Stimulated activated CD8-positive, alpha-beta memory T cell treated with anti-CD3 and anti-CD28 coated beads, Interleukin-12 subunit alpha, Interleukin-12 subunit beta, amount 100 ng/mL, for 24 hours (primary cell): ENCODE data around the gene ZBED4.

Experiments
- DNase-seq: peaks from one replicate; pipeline ENCODE4 v3.0.0-alpha.2; 2020; ENCODE audit errors: extremely low read depth

The ZBED4 gene

DNA sequence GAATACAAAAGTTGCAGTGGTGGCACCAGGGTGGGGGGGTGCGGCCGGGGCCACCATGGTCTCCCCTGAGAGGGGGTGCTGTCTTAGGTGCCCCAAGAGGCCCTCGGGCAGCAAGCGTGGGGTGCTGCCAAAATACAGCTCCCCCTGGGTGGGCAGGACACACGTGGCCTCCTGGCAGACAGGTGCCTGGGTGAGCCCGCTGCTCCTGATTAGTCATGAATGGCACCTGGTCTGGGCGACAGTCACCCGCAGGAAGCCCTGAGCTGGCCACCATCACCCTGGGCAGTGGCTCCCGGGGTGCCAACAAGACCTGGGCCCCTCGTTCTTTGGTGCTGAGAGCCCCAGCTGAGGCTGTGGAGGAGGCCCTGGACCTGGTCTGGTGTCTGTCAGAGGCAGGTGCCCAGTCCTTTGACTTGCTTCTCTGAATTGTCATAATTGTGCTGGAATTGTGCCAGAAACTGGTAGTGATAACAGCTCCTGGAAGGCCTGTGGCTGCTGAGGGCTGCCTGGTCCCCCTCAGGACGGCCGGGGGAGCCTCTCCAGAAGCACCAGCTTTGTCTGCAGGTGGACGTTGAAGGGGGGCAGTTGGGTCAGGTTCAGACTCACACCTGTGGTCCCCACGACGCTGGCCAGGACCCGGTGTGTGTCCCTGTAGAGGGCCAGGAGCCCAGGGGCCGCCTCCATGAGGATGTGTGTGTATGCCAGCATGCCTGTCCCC lies 49.8 kb downstream of the ZBED4 start:
- DNase-seq: no peak

DNA sequence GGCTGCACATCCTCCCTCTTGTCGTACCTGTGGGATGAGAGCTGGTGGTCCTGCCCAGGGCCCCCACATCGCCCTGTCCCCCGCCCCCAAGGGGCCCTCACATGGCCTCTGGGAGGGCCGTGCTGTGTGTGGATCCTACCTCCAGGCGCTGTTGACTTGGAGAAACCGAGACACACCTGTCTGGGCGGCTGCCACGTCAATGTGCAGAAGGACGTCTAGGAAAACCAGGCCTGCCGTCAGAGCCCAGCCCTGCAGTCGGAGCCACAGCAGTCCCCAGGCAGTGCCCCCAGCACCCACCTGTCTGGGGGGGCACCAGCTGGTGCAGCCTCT lies 50.4 kb downstream of the ZBED4 start:
- DNase-seq: no peak

DNA sequence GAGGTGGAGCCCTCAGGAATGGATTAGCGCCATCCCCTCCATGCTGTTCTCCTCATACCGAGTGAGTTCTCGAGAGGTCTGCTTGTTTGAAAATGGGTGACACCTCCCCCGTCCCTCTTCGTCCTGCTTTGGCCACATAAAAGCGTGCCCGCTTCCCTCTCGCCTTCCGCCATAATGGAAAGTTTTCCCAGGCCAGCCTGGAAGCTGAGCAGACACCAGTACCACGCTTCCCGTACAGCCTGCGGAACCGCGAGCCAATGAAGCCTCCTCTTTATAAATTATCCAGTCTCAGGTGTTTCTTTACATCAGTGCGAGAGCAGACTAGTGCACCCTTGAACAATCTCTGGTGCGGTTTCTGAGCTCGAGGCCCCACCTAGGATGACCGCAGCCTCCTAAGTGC lies 51.8 kb downstream of the ZBED4 start:
- no peak for DNase-seq

DNA sequence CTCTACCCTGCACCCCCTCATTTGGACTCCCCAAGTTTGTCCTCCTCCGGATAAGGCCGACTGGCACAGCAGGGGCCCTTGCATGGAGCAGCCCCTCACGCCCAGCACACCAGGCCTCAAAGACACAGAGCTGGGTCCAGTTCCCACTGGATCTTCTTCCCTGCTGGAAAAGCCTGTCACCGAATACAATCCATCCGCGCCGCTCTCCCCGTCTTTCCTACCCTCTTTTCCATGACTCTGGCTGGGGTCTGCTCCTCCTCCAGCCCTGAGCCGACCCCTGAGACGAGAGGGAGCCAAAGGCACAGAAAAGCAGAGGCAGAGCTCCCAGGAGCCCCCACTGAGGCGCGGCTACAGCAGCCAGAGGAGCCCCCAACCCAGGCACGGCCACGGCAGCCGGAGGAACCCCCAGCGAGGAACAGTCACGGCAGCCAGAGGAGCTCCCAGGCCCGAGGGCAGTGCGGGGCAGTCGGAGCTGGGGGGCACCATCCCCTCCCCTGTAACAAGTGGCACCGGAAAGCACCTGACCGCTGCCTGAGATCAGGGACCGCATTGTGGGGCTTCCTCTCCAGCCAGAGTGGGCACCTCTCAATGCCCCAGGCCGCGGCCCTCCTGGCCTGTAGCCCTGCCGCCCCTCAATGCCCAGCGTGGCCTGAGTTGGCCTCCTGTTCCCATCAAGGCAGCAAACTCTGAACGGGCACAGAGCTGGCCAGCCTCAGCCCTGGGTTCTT lies 52.6 kb downstream of the ZBED4 start:
- no peak for DNase-seq

DNA sequence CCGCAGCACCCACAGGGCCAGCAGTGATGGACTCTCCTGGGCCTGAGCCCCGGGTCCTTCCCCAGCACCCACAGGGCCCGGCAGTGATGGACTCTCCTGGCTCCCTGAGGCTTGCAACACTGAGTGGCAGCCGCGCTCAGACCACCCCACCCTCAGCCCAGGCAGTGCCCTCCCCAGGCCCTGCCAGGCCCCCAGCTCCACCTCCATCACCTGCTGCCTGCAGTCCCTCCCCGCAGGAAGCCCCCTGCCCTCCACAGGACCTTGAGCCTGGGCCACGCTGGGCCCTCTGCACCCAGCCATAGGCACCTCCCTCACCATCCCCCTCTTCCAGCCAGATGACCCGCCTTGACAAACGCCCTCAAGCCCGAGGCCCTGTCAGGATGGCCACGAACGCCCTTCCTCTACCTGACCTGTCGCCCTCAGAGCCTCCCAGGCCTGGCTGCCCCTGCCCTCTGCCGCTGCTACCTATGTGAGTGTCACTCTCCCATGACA lies 53.2 kb downstream of the ZBED4 start:
- no peak for DNase-seq

DNA sequence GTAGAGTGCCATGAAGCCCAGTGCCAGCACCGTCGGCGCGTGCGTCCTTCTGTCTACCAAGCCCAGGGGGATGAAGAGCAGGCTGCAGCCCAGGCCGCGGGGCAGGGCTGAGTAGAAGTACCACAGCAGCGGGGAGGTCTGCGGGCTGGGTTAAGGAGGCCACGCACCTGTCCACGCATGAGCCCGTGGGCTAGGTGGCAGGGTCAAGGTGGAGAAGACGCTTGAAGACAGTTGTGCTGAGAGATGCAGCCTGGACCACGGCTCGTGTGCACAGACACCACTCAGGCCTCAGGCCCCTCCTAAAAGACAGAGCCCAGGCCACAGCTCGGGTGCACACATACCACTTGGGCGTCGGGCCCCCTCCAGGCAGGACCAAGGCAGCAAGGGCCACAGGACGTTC lies 54.2 kb downstream of the ZBED4 start:
- DNase-seq: no peak

DNA sequence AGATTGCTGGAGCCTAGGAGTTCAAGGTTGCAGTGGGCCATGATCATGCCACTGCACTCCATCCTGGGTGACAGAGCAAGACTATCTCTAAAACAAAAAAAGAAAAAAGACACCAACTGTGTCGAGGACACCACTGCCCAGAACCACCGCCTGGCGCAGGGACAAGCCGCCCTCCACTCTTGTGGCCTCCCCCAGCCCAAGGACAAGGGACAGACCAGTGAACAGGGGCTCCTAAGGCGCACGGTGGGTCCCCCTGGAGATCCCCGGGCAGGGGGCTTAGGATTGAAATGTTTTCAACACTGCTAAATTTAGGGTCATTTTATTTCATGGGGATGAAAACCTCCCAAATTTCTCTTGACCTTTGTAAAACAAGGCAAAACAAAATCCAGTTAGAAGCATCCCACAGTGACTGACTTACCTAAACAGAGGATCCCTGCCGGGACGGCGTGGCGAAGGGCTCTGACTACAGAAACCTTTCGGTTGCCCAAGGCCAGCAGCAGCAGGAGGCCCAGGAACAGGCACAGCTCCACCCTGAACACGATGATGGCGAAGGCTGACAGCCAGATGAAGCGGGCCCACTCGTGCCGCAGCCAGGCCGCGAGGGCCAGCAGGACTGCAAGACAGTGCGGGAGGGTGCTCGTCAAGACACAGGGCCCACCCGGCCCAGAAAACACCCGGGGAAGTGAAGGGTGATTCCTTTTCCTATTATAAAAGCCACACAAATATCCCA lies 56.0 kb downstream of the ZBED4 start:
- DNase-seq: no peak

DNA sequence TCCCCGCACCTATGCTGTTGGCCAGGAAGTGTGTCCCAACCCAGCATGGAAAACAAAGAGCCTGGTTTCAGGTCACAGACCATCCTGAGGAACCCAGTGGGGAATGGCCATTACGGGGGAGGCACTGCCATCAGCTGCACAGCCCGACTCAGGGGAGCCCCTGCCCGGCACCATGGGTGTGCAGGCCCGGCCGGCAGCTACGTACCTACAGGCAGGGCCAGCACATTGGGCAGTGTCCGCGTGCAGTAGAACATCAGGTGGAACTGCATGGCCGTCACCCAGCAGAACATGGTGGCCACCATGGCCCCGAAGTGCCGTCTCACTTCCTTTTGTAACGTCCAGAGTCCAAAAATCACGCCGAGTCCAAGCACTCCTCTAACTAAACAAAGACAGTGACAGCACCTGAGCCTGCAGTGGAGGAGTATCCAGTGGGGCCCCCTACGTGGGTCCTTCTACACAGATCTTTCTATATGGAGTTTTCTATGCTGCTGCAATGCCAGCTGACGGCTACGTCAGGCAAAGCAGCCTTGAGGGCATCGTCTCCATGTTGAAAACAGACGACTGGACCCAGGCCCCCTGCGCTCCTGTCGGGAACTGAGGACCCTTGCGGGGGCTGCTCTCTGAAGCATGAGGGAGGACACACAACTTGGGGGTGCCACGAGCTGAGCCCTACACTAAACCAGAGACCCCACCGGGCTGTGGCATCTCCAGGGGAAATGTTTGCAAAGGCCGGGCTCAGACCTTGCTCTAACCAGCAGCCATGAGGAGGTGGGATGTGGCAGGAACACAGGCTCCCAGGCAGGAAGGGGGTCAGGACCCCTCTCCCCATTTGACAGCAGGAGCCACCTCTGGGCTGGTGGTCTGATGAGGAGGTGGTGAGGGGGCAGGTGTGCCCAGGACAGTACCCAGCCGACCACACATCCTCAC lies 56.8 kb downstream of the ZBED4 start:
- DNase-seq: no peak

DNA sequence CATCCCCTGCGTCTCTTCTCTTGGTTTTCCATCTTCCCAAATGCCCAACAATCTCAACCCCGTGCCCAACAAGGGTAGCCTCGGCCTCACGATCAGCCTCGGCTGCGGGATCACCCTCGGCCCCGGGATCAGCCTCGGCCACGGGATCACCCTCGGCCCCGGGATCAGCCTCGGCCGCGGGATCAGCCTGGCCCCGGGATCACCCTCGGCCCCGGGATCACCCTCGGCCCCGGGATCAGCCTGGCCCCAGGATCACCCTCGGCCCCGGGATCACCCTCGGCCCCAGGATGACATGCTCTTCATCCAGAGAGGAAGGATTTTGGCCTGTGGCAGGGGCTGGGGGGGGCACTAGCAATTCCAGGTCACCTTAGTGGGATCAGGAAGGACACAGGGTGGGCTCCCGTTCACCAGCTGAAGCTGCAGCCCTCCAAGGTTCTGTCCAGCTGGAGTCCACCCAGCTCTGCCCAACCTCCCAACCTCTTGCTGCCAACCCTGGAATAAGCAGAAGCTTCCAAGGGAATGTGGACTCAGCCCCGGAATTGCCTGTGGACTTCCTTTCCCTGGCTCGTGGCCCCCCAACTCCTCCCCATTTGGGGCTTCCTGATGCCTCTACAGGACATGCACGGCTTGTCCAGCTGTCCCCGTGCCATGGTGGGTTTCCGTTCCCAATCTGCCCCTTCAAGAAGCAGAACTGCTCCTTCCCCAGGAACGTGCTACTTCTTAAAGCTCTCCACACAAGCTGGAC lies 58.4 kb downstream of the ZBED4 start:
- no peak for DNase-seq

DNA sequence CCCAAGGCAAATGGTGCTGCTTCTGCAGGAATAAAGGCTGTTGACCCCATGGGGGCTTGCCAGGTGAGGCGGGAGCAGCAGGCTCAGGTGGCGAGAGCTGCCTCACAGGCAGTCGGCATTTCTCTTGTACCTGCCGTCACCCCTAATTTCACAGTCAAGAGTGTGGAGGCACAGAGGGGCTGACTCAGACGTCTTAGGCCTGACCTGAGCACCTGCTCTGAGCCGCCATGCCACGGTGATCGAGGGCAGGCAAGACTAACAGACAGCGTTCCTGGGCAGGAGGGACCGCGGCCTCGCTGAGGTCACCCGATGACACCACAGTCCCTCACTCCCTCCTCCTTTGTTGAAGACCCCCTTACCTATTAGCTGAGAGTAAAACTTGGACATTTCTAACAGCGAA lies 59.4 kb downstream of the ZBED4 start:
- no peak for DNase-seq

DNA sequence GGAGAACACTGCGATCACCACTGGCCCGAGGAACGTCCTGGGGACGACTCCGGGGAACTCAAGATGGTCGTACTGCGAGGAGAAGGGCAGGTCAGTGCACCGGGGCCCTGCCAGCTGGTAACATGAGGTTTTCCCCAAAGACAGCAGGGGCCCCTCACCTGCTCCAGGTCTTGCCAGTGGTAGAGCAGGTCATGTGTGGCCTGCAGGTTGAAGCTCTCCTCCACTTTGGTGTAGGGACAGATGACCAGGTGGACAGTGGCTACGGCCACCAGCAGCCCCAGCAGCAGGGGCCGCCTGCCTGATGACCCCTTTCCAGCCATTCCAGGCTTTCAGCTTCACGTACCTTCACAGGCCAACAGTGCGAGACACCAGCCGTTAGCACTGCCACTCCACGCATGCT lies 59.8 kb downstream of the ZBED4 start:
- no peak for DNase-seq

DNA sequence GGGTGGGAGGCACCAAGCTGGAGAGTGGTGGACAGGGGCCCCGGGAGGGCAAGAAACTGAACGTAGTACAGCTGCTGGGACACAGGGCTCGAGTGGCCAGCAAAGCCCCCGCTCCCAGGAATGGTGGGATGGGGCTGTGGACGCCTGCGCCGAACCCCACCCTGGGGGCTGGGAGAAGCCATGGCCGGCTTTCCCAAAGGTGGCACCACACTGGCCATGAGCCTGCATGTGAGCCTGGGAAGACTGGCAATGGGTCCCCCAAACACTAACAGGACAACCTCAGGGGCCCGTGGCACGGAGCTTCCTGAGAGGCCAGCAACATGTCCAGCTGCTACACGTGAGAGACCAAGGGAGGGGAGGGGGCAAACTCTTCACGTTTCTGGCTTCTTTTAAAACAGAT lies 60.6 kb downstream of the ZBED4 start:
- no peak for DNase-seq

DNA sequence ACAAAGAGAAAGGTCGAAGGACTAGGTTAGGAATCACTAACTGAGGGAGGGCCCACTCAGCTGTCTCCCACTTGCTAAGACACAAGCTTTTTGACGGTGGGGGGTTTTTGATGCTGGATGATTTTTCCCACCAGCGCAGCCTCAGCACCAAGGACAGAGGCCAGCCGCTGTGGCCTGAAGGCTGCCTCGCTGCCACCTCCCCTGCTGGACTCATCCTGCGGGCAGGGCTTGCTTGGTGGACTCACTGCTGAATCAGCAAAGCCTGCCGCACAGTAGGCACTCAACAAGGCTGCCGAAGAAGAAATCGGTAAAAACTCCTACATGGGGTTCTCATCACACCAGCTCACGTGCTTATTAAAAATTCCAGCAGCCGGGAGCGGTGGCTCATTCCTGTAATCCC lies 62.0 kb downstream of the ZBED4 start:
- DNase-seq: no peak

DNA sequence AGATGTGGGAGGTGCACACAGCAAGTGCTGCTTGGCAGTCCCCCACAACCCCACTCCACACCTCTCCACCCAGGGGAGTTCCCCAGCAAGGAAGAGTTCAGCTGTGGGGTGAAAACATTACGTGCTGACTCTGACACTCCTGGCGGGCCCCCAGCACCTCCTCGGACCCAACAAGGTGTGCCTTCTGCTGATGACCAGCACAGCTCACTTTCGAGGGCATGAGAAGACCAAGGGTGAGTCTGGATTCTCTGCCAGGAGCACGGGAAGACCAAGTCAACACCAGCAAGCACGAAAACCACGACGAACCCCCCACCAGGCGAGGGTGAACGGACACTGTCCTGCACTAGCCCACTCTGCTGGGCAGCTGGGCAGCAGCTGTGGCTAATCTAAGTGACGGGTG lies 63.2 kb downstream of the ZBED4 start:
- DNase-seq: no peak

DNA sequence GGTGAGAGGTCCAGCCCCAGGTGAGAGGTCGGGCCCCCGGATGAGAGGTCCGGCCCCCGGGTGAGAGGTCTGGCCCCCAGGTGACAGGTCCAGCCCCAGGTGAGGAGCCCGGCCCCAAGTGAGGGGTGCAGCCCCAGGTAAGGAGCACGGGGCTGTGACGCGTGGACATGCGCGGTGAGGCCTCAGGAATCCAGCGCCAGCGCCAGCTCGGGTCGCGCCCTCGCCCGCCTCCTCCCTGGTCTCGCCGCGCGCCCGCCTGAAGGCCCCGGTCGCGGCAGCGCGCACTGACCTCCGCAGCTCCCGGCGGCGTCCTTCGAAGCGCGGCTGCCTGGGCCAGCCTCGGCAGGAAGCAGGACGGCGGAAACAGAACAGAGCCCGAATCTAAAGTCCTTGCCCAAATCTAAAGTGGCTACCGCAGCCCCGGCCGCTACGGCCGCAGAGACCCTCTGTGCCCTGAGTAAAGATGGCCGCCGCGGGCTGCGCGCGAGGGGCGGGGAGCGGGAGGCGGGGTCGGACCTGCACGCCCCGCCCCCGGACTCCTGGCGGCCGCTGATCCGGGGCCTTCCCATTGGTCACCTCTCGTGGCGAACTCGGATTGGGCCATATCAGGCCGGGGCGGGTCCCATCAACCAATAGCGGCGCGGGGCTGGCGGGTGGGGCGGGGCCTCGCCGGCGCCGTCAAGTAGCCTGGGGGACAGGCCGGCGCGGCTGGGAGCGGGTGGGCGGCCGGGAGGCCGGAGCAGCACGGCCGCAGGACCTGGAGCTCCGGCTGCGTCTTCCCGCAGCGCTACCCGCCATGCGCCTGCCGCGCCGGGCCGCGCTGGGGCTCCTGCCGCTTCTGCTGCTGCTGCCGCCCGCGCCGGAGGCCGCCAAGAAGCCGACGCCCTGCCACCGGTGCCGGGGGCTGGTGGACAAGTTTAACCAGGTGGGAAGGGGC lies 64.6 kb downstream of the ZBED4 start, which contains the start of the genes ALG12 and CRELD2:
TSS of gene ALG12 (minus strand) at position 465 of the 937 bp plus-strand sequence. CDS start 4,673 bp downstream, outside the sequence.
TSS of gene CRELD2 (plus strand) at position 661 of the 937 bp plus-strand sequence. CDS start at position 797, 136 bp downstream.
- DNase-seq: peak; percentile 91

DNA sequence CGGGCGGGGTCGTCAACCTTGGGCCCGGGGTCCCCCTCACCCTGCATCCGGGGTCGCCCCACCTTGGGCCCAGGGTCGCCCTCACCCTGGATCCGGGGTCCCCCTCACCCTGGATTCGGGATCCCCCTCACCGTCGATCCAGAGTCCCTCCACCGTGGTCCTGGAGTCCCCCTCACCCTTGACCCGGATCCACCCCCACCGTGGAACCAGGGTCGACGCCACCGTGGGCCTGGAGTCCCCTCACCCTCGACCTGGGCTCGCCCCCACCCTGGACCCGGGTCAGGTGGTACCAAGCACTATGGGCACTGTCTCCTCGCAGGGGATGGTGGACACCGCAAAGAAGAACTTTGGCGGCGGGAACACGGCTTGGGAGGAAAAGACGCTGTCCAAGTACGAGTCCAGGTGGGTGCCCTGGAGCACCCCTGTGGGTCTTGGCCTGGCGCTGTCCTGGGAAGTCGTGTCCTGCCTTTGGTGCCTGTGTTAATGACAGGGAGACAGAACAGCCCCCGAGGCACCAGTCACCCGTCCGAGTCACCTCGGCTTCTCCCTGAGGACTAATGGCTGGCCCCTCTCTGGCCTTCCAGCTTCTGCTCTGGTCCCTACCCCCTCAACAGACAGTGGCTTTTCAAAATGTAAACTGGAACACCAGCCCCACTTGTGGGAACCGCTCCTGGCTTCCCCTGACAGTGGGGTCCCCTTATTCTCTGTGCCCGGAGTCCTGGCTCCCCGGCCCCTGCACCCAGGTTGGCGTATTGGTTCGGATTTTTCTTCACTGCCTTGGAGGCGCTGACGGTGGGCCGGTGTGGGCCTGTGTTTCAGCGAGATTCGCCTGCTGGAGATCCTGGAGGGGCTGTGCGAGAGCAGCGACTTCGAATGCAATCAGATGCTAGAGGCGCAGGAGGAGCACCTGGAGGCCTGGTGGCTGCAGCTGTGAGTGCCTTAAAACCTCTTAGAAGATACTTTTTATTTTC lies 65.6 kb downstream of the ZBED4 start:
- DNase-seq: no peak

DNA sequence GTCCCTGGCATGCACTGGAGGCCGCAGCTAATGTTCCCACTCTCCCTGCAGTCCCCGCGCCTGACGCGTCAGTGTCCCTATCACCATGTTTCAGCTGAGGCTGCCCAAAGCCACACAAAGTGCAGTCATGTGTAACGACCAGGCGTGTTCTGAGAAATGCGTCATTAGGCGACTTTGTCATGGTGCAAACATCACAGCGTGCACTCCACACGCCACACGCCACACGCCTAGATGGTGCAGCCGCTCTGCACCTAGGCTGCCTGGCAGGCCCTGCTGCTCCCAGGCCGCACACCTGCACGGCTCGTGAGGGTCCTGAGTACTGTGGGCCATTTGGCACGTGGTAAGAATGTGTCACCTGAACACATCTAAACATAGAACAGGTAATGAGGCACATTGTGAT lies 67.2 kb downstream of the ZBED4 start:
- no peak for DNase-seq

DNA sequence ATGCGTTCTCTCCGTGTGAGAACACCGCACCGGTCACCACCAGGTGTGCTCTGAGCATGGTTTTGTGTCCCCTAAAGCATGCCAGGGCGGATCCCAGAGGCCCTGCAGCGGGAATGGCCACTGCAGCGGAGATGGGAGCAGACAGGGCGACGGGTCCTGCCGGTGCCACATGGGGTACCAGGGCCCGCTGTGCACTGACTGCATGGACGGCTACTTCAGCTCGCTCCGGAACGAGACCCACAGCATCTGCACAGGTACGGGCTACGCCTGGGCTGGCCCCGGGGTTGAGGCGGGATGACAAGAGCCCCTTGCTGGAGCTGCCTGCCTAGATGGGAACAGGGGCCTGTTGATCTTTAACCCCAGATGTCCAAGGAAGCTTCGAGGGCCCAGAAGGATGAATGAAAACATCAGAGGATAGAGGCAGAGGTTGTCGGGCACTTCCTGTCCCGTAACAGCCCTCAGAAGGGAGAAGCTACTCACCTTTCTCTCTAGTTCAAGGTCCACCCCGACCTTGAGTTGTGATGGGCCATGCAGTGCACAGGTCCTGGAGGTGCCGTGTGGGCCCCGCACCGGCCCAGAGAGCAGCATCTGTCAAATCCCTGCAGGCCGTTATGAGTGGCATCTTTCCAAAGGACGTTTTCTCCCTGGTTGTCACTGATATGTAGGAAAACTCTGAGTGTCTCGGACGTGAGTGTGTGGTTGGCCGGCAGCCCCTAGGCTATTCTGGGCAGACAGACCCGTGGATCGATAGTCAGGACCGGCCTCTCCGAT lies 68.0 kb downstream of the ZBED4 start:
- DNase-seq: no peak
